Measurements from ENCODE around the gene CHCHD10. TPM values are rescaled to one million over a fixed set of nuclear protein-coding genes. Genes with fewer than 3 reads are reported as not detected.
A peak's percentile ranks its signal among the peaks of the same experiment; 100 is the strongest.

The CHCHD10 gene
- total and polyA plus RNA-seq, 10 of the 15 experiments (the other 5 are each of a cell fraction or from before 2014, with no cell fraction given), result 13.2 to 241 (median 128) TPM

- TF ChIP-seq CUX1 (IDR thresholded peaks at IDR 0.05; ENCODE audit: insufficient replicate concordance, low read depth, low read length), result no peak
- TF ChIP-seq SMC3 (IDR thresholded peaks at IDR 0.05; ENCODE audit: borderline replicate concordance, low read length), result no peak
Measured at GRCh38 chr22:23773483-23774113, 5.8 kb upstream of the CHCHD10 start (continued).

- ATAC-seq (peak; percentile 43), DNase-seq (ENCODE audit: low read depth, low spot score) (no peak), FAIRE-seq (no peak)
- Histone ChIP-seq H3K4me1 (ENCODE audit: control insufficient read depth, insufficient read depth, low read length) (peaks cover 12% of the 10 kb centered on the region), H2AFZ (ENCODE audit: control insufficient read depth, low read depth, low read length) (peak within 1 kb of the TSS; percentile 31), H3K27me3 (replicated peaks in 1 of 2; ENCODE audit: control insufficient read depth in 2 of 2, insufficient read depth in 2 of 2, low read length in 1 of 2) (peaks cover 0 to 2% of the 10 kb centered on the region in 2 experiments; a peak in 2 of 4 replicates), H3K27ac (ENCODE audit: control insufficient read depth, insufficient read depth) (no peak within 1 kb of the TSS), H3K79me2 (ENCODE audit: control insufficient read depth, insufficient read depth, low read length) (peaks cover 2% of the 10 kb centered on the region), H3K9me3 (replicated peaks; ENCODE audit: control insufficient read depth, insufficient read depth, low read length) (no peaks in the 10 kb centered on the region), H4K20me1 (ENCODE audit: control insufficient read depth, insufficient read depth) (no peaks in the 10 kb centered on the region), H3K4me2 (ENCODE audit: control insufficient read depth, insufficient read depth) (peak within 1 kb of the TSS; percentile 73), H3K9ac (ENCODE audit: control insufficient read depth, insufficient read depth, low read length) (no peak within 1 kb of the TSS), H3K36me3 (ENCODE audit: control insufficient read depth in 2 of 2, insufficient read depth in 2 of 2, low read length in 1 of 2) (no peaks in the 10 kb centered on the region), H3K4me3 (peak within 1 kb of the TSS; percentile 58; the same call in 1 of the 2 replicates)
- CTCF ChIA-PET, result interaction anchor here (2.4 to 7.5 kb wide), 3 partner anchors 33 to 76 kb away, joined by 8 to 197 read pairs (median 12); no protein-coding TSS in a partner anchor
- RAD21 ChIA-PET (ENCODE audit: unreplicated experiment), result interaction anchor here (0.9 to 4.0 kb wide), 4 partner anchors 13 to 78 kb away, joined by 3 to 24 read pairs (median 4); no protein-coding TSS in a partner anchor
- intact Hi-C loops (cut with micrococcal nuclease; ENCODE audit: unreplicated experiment) (no loop called here), in situ Hi-C loops (cut with MboI) (no loop called here)
- no TSS peak for BruUV-seq (replicated peaks)
- POLR2A ChIA-PET, result interaction anchor here (1.1 kb wide), 1 partner anchor 73 kb away, joined by 3 read pairs; no protein-coding TSS in a partner anchor
- WGBS (ENCODE audit: insufficient coverage, insufficient replicate concordance, low lambda C conversion rate, missing lambda C conversion rate), result 6% methylated on average over 55 of the region's 79 CpGs
- SMC1A ChIA-PET (ENCODE audit: uncharacterized antibody, unreplicated experiment), result interaction anchor here (6.3 kb wide), 1 partner anchor 72 kb away, joined by 40 read pairs; no protein-coding TSS in a partner anchor
- TF ChIP-seq PML (IDR thresholded peaks at IDR 0.05; ENCODE audit: low read length), result no peak
- TF ChIP-seq DPF2 (IDR thresholded peaks at IDR 0.05), result 0 out of 2 replicates have a peak, but pooled peaks have one; percentile 26
- TF ChIP-seq MEF2A (IDR thresholded peaks at IDR 0.05; ENCODE audit: insufficient read depth, low read depth, low read length), result no peak
- 0 out of 2 replicates have a peak, but pooled peaks have one; percentile 6 for TF ChIP-seq NR2C1 (IDR thresholded peaks at IDR 0.05)
- peak in 1 of 2 experiments; percentile 52; a peak in 1 of 4 replicates for TF ChIP-seq BHLHE40 (IDR thresholded peaks at IDR 0.05; ENCODE audit: borderline replicate concordance in 1 of 2, low read depth in 2 of 2, low read length in 1 of 2)
- TF ChIP-seq ZNF274 (IDR thresholded peaks at IDR 0.05; ENCODE audit: insufficient read depth, insufficient read length), result no peak
- peak; percentile 69; the same call in 1 of the 2 replicates for TF ChIP-seq NKRF (conservative IDR thresholded peaks at IDR 0.05)
- no peak for TF ChIP-seq NRF1 (conservative IDR thresholded peaks at IDR 0.05; ENCODE audit: low read depth, low read length)
- TF ChIP-seq MEF2B (IDR thresholded peaks at IDR 0.05; ENCODE audit: partially characterized antibody, poor library complexity, severe bottlenecking), result no peak
- TF ChIP-seq GATAD2B (conservative IDR thresholded peaks at IDR 0.05; ENCODE audit: low read depth), result peak; percentile 71; the same call in 1 of the 2 replicates
- TF ChIP-seq LARP7 (IDR thresholded peaks at IDR 0.05), result peak; percentile 69; the same call in 1 of the 2 replicates
Measured at GRCh38 chr22:23772649-23773473, 5.1 kb upstream of the CHCHD10 start, which contains the start of gene MMP11. MMP11 (plus strand) TSS chr22:23772849; CDS start chr22:23772871, 22 bp downstream.

Measured in GM12878 (cell line).